HPDE6-E6E7 (cell line): ENCODE results near the gene ADPRHL1.

Experiments used
- DNase-seq: peaks from one replicate; pipeline ENCODE4 v3.0.0; 2011; ENCODE audit warnings: missing footprints; ENCODE audit errors: extremely low spot score

The ADPRHL1 gene

GRCh38 chr13:113432506-113433270 is 20.6 kb downstream of the ADPRHL1 start:
- DNase-seq, result no peak

DNA sequence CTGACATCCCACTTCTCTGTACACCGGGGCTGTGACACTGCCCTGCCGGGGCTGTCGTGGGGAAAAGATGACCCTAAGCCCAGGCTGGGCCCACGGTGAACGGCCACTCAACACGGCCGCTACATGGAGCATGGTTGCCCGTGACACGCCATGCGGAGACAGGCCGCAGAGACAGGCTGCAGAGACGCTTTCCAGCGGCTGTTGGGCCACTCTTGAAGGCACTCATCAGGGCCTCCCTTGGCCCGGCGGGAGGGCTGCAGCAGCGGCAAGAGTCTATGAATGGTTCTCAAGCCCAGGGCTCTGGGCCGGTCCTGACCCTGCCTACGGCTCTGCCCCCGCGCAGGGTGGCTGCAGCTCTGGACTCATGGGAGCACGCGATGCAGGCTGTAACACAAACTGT is 22.1 kb downstream of the ADPRHL1 start:
- no peak for DNase-seq

DNA sequence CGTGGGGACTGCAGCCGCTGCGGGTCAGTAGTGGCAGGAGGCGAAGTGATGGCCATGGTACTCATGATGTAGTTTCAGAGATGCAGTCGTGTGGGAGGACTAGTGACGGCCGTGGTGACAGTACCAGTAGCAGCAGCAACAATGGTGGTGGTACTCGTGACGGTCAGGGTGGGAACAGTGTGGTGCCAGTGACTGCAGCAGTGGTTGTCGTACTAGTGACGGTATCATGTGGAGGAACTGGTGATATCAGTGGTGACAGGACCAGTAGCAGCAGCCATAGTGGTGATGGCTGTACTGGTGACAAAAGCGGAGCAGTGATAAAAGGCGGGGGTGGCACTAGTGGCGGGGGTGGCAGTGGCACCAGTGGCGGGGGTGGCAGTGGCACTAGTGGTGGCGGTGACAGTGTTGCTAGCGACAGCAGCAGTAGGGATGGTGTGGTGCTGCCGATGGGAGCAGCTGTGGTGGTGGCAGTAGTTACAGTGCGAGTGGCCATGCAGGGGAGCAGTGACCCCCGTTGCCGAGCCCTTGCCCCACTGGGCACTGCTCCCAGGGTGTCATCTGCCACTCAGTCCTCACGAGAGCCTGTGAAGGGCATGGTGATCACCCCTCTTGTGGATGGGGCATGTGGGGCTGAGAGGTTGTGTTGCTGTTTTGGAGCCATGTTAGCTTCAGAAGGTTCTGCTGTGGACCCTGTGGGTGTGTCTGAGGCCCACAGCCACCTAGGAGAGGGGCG is 22.7 kb downstream of the ADPRHL1 start:
- DNase-seq, result no peak

- no peak for DNase-seq
These were observed 23.7 kb downstream of the ADPRHL1 start for GRCh38 chr13:113429608-113429985.

DNA sequence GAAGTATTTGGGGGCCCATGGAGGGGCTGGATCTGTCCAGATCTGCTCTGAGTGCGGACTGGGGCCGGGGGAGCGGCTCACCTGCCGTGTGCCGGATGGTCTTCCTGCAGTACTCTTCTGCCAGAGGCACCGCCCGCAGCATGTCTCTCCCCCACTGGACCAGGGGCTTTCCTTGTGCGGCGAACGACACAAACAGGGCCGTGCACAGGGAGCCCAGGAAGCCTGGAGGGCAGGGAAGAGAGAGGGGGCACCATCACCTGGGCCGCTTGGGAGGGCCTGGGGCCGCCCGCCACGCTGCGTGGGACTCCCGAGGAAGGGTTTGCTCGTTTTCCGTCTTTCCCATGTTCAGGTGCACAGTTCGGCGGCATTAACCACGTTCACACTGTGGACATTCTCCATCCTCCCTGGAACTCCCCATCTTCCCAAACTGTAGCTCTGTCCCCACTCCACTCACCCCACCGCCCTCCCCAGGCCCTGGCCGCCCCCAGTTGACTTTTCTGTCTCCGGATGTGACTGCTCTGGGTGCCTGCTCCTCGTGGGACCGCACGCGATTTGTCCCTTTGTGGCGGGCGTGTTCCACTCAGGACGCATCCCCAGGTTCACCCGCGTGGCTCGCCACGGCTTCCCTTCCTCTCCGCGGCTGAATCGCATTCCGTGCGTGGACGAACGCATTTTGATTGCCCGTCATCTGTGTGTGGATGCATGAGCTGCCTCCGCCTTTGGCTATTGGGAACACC is 24.2 kb downstream of the ADPRHL1 start:
- DNase-seq, result no peak

GRCh38 chr13:113428469-113428865 is 24.8 kb downstream of the ADPRHL1 start:
- DNase-seq, result no peak

DNA sequence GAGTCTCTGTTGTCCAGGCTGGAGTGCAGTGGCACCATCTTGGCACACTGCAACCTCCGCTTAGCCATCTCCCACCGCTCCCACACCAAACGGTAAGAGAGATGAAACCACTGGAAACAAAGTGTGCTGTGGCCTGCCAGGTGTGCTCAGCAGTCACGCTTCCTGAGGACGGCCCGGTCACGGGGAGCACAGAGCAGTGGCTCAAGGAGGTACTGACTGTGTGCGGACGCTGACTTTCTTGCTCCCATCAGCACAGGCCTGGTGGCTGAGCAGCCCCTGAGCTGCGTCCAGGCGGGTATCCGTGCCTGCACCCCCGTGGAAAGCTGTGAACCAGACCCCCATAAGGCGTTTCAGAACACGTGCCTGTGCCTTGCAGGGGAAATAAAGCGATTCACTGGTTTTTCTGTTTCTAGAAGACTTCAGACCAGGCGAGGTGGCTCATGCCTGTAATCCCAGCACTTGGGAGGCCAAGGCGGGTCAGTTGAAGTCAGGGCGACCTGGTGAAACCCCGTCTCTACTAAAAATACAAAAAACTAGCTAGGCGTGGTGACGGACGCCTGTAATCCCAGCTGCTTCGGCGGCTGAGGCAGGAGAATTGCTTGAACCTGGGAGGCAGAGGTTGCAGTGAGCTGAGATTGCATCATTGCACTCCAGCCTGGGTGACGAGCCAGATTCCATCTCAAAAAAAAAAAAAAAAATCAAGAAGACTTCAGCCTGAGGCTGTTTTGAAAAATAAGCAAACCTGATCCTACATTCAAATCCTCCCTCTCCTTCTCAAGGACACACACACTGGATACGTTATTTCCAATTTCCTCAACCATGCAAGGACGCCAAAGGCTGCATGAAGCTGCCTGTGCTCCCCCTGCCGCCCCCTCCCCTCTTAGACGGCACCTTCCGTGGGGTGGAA is 25.5 kb downstream of the ADPRHL1 start:
- no peak for DNase-seq

GRCh38 chr13:113426591-113426986 is 26.7 kb downstream of the ADPRHL1 start:
- no peak for DNase-seq

DNA sequence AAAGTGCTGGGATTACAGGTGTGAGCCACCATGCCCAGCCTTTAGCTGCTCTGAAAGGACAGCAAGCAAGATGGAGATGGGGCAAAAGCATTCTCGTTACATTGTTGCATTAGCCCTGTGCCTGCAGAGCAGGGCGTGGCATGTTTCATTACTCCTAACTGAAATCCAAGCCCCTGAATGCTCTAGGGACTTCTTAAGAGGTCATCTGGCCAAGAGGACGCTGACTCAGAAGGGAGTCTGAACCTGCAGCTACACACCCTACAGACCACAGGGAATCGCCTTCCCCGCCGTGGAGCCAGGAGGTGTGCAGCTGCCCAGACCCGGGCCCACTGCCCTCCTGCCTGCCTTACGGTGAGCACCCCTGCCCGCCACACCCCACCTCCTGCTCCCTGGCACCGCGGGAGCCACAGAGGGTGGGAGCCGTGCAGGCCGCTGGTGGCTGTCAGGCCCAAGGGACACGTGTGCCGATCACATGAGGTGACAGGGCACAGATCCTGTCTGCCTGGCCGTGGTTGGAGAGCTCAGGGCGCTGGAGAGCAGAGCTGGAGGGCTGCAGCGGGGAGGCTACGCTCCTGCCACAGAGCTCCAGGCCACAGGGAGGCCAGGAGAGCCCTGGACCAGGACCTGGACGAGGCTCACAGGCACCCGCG is 27.2 kb downstream of the ADPRHL1 start:
- no peak for DNase-seq

DNA sequence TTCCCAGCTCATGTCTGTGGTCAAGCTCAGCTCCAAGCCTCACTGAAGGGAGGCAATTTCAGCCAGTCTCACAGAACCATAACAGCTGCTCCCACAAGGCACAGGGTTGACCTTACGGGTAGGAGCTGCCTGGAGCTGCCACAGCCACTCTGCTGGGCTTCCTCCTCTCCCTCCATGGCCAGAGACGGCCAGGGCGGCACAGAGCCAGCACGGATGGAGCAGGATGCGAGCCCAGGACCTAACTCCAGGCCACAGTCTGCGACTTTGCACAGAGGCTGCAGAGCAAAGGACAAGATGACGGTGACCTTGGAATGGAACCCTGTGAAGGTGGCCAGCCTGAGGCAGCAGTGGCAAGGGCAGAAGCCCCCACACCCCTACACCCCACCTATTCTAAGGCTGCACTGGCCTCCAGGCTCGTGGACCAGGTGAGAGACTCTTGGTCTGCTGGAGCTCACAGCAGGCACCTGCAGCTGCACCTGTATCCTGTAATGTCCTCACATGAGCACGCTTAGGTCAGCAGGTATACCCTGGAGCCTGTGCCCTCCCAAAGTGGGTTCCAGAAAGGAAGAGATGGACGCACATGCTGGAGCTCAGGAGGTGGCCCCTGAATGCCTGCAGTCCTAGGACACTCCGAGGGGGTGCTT is 29.6 kb downstream of the ADPRHL1 start:
- no peak for DNase-seq

DNA sequence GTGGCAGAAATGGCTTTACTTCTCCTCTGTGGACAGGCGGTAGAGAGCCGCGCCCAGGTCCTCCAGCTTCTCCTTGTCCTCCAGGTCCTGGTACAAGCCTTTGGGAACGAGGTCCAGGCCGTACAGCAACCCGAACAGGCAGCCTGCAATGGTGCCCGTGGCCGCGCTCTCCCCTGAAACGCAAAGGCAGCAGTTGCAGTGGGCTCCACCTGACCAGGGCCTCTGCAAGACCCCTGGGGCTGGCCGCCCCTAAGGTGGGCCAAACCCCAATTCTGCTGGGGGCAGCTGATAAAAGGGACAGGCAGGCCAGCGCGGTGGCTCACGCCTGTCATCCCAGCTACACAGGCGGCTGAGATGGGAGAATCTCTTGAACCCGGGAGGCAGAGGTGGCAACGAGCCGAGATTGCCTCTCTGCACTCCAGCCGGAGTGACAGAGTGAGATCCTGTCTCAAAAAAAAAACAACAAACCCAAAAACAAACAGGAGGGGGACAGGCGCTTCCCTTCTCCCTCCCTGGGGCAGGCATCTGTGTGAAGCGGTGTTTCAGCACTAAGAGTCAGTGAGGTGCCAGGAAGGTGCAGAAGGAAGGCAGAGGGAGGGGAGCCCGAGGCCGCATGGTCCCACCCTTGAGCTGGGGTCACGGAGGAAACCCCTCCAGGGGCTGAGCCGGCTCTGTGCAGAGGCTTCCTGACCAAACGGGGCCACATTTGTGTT is 30.3 kb downstream of the ADPRHL1 start:
- no peak for DNase-seq

DNA sequence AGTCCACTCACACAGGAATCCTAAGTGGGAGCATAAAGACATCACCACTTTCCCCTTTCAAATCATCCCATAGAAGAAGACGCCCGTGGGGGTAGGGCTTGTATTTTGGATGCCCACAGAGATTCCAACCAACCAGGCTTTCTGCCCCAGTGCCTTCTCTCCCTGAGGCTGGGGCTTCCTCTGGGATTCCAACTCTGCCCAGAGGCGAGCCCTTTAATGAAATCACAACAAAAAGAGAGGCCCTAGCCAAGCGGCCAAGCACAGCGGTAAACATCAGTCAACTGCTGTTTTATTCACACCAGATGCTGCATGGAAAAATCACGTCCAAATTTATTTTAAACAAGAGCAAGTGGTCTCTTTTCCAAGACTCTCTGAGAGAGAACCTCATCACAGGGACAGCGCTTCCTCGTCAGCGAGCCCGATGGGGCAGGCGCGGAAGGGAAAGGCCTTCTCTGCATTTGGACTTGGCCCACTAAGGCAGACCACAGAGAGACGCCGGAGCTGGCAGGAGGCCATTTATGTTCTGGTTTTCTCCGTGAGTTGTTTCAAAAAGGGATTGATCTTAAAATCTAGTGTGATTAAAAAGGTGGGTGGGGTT is 31.5 kb downstream of the ADPRHL1 start:
- no peak for DNase-seq

DNA sequence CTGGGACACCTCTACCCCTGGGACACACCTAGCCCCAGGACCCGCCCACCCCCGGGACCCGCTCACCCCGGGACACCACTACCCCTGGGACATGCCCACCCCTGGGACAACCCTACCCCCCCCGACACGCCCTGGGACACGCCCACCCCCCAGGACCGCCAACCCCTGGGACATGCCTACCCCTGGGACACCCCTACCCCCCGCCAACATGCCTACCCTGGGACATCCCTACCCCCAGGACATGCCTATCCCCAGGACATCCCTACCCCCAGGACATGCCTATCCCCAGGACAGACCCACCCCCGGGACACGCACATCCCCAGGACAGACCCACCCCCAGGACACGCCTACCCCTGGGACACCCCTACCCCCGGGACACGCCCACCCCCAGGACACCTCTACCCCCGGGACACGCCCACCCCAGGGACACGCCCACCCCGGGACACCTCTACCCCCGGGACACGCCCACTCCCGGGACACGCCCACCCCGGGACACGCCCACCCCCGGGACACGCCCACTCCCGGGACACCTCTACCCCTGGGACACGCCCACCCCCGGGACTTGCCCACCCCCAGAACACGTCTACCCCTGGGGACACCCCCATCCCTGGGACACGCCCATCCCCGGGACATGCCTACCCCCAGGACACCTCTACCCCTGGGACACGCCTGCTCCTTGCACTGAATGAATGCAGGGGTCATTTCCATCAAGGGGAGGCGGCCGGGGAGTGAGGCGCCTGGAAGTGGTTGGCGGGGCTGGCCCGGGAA is 32.3 kb downstream of the ADPRHL1 start:
- no peak for DNase-seq

- DNase-seq, result no peak
These were observed 33.1 kb downstream of the ADPRHL1 start for GRCh38 chr13:113420232-113420631.

DNA sequence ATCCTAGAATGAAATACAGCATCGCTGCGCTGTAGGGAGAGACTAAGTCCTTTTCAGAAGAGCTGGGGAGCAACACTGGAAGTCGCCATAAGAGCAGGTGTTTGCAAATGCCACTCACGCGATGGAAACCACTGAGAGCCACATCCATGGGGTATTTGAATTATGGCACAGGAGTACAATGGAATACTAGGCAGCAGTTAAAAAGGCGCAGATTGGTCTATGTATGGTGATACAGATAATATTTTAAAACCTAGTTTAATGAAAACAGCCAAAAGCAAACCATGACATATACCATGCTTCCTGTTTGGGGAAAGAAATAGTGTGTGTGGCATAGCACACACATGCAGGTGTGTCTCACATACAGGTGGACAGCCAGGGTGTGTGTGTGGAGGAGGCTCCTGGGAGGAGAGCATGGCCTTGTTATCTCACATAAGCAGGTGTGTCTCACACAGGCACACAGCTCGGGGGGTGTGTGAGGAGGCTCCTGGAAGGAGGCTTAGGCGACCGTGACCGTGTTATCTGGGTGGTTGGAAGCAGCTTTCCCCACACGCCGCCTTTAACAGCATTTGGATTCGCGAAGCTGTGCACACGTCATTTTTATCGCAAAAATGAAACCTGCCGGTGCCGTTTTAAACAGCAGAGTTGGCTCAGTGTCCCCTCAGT is 33.6 kb downstream of the ADPRHL1 start:
- no peak for DNase-seq

DNA sequence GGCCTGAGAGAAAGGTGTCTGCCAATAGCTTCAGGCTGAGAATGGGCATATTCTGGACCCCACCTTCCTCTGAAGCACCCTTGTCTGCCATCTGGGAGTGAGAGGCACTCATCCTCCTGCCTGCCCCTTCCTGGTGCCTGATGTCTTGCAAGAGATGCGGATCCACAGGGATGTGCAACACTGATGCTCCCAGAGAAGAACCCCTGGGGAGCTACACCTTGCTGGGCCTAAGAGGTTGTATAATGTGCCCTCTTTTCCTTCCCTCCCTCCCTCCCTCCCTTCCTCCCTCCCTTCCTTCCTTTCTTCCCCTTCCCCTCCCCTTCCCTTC is 34.6 kb downstream of the ADPRHL1 start:
- DNase-seq, result no peak

GRCh38 chr13:113417836-113418721 is 35.2 kb downstream of the ADPRHL1 start:
- DNase-seq, result no peak
